GM19467 (cell line): ENCODE results near the gene MAML3.

ENCODE experiments used
- ATAC-seq: cut with Tn5 transposase; IDR thresholded peaks from one replicate; pipeline ENCODE4 v1.9.1; 2021; ENCODE audit warnings: mild to moderate bottlenecking, moderate library complexity; ENCODE audit not compliant: unreplicated experiment

Gene MAML3

GRCh38 chr4:140156529-140157171 is 2.7 kb upstream of the MAML3 start:
- ATAC-seq, result peak; percentile 65

GRCh38 chr4:140154572-140154891 is 548 bp upstream of the MAML3 start:
- no peak for ATAC-seq

GRCh38 chr4:140153419-140153717 is 616 bp downstream of the MAML3 start:
- no peak for ATAC-seq

- no peak for ATAC-seq
These were observed 1.1 kb downstream of the MAML3 start for GRCh38 chr4:140152751-140153418.

GRCh38 chr4:140152013-140152703 is 1.8 kb downstream of the MAML3 start:
- ATAC-seq, result no peak

GRCh38 chr4:140151699-140152012 is 2.3 kb downstream of the MAML3 start:
- no peak for ATAC-seq

- peak; percentile 52 for ATAC-seq
These were observed 2.9 kb downstream of the MAML3 start for GRCh38 chr4:140150886-140151698.

- ATAC-seq, result no peak
These were observed 3.4 kb downstream of the MAML3 start for GRCh38 chr4:140150636-140150885.

- ATAC-seq, result no peak
These were observed 3.9 kb downstream of the MAML3 start for GRCh38 chr4:140149846-140150635.

- no peak for ATAC-seq
These were observed 9.9 kb downstream of the MAML3 start for GRCh38 chr4:140144050-140144449.

GRCh38 chr4:140141210-140141835 is 12.7 kb downstream of the MAML3 start:
- ATAC-seq, result no peak

- ATAC-seq, result no peak
These were observed 13.4 kb downstream of the MAML3 start for GRCh38 chr4:140140566-140140965.

GRCh38 chr4:140138428-140138827 is 15.6 kb downstream of the MAML3 start:
- no peak for ATAC-seq

GRCh38 chr4:140137671-140138070 is 16.3 kb downstream of the MAML3 start:
- no peak for ATAC-seq

GRCh38 chr4:140136509-140136908 is 17.5 kb downstream of the MAML3 start:
- ATAC-seq, result no peak

GRCh38 chr4:140135529-140136088 is 18.4 kb downstream of the MAML3 start:
- no peak for ATAC-seq

GRCh38 chr4:140134746-140135425 is 19.1 kb downstream of the MAML3 start:
- ATAC-seq, result no peak

- no peak for ATAC-seq
These were observed 20.4 kb downstream of the MAML3 start for GRCh38 chr4:140133576-140133975.

- no peak for ATAC-seq
These were observed 22.2 kb downstream of the MAML3 start for GRCh38 chr4:140131675-140132229.

- no peak for ATAC-seq
These were observed 23.3 kb downstream of the MAML3 start for GRCh38 chr4:140130677-140131076.
